Muscle of leg (tissue), 11 donors: Measurements from ENCODE around the gene RNASEH2B. TPM values are rescaled to one million over a fixed set of nuclear protein-coding genes. Genes with fewer than 3 reads are reported as not detected.
A peak's percentile ranks its signal among the peaks of the same experiment; 100 is the strongest.

Source experiments
- DNase-seq: peaks from one replicate; pipeline ENCODE4 v3.0.0; 2013
- H3K27ac ChIP-seq: one replicate; pipeline ENCODE4 v1.5.1; 2013; ENCODE audit warnings: mild to moderate bottlenecking, low read length, control low read depth
- H3K27me3 ChIP-seq: one replicate; pipeline ENCODE4 v1.6.1; 2013; ENCODE audit warnings: low read length; ENCODE audit not compliant: control insufficient read depth, insufficient read depth
- H3K36me3 ChIP-seq: one replicate; pipeline ENCODE4 v1.6.1; 2013; ENCODE audit warnings: low read length; ENCODE audit not compliant: control insufficient read depth, insufficient read depth
- H3K4me1 ChIP-seq: one replicate; pipeline ENCODE4 v1.6.1; 2013; ENCODE audit warnings: low read length; ENCODE audit not compliant: control insufficient read depth, insufficient read depth
- H3K4me3 ChIP-seq: one replicate; pipeline ENCODE4 v1.5.1; 2013; ENCODE audit warnings: low read length, control low read depth
- H3K9me3 ChIP-seq: replicated peaks from 2 replicates; pipeline ENCODE4 v1.6.1; 2013; ENCODE audit warnings: low read depth, low read length; ENCODE audit not compliant: control insufficient read depth
- WGBS: methylation state at CpG from one replicate; pipeline ENCODE4 v1.1.5; 2013; ENCODE audit warnings: missing lambda C conversion rate; ENCODE audit not compliant: insufficient coverage; 5-methylcytosine and 5-hydroxymethylcytosine counted together
- polyA plus RNA-seq, 8 donors: library from polyadenylated mRNA; unstranded; fragments of 120-200 nt; gene quantifications; one replicate each; pipeline versions ENCODE4 v1.2.1 to v1.2.3, GENCODE V29; 2013; ENCODE audit warnings: inconsistent platforms in 1 of 8, low replicate concordance in 1 of 8; ENCODE audit not compliant: insufficient read length in 8 of 8, insufficient read depth in 1 of 8
- total RNA-seq: library from RNA; stranded (reverse); fragments of 120-200 nt; gene quantifications from one replicate; pipeline ENCODE4 v1.2.4, GENCODE V29; 2013

The RNASEH2B gene
- total and polyA plus RNA-seq, 9 donors = 33.9 to 55.4 (median 43.3) TPM

GRCh38 chr13:50951366-50951765 is 41.8 kb downstream of the RNASEH2B start:
- H3K9me3 ChIP-seq = no peaks in the 10 kb centered on the region
- no peaks in the 10 kb centered on the region for H3K4me1 ChIP-seq
- H3K36me3 ChIP-seq = peaks cover 7% of the 10 kb centered on the region
- DNase-seq = peak; percentile 86
- H3K27me3 ChIP-seq = no peaks in the 10 kb centered on the region
- WGBS = 0% methylated on average over 1 of the region's 3 CpGs
- no peak overlapping the region for H3K4me3 ChIP-seq
- no peak overlapping the region for H3K27ac ChIP-seq

- Histone ChIP-seq H3K4me3 (no peak overlapping the region), H3K4me1 (no peaks in the 10 kb centered on the region), H3K27me3 (no peaks in the 10 kb centered on the region), H3K9me3 (no peaks in the 10 kb centered on the region), H3K27ac (no peak overlapping the region), H3K36me3 (peaks cover 4% of the 10 kb centered on the region)
- no peak for DNase-seq
- 92% methylated on average over 4 of the region's 4 CpGs for WGBS
These were observed 45.6 kb downstream of the RNASEH2B start for GRCh38 chr13:50955241-50955640.

GRCh38 chr13:50955798-50956197 is 46.2 kb downstream of the RNASEH2B start:
- no peak for DNase-seq
- Histone ChIP-seq H3K27ac (no peak overlapping the region), H3K4me3 (no peak overlapping the region), H3K27me3 (no peaks in the 10 kb centered on the region), H3K9me3 (no peaks in the 10 kb centered on the region), H3K4me1 (no peaks in the 10 kb centered on the region), H3K36me3 (peaks cover 4% of the 10 kb centered on the region)
- WGBS = no CpG with 5 or more reads among the region's 1 CpG

- no peaks in the 10 kb centered on the region for H3K4me1 ChIP-seq
- peaks cover 4% of the 10 kb centered on the region for H3K36me3 ChIP-seq
- H3K27me3 ChIP-seq = no peaks in the 10 kb centered on the region
- no peak for DNase-seq
- no peak overlapping the region for H3K4me3 ChIP-seq
- H3K9me3 ChIP-seq = no peaks in the 10 kb centered on the region
- no peak overlapping the region for H3K27ac ChIP-seq
- no CpG with 5 or more reads among the region's 2 CpGs for WGBS
These were observed 48.0 kb downstream of the RNASEH2B start for GRCh38 chr13:50957620-50958019.

GRCh38 chr13:50969691-50970090 is 60.1 kb downstream of the RNASEH2B start:
- peak; percentile 43 for DNase-seq
- Histone ChIP-seq H3K27me3 (no peaks in the 10 kb centered on the region), H3K27ac (no peak overlapping the region), H3K9me3 (no peaks in the 10 kb centered on the region), H3K4me1 (no peaks in the 10 kb centered on the region), H3K4me3 (no peak overlapping the region), H3K36me3 (peaks cover 11% of the 10 kb centered on the region)
- WGBS = 52% methylated on average over 9 of the region's 11 CpGs

- H3K27ac ChIP-seq = no peak overlapping the region
- no peak for DNase-seq
- H3K4me3 ChIP-seq = no peak overlapping the region
- no peaks in the 10 kb centered on the region for H3K27me3 ChIP-seq
- no peaks in the 10 kb centered on the region for H3K4me1 ChIP-seq
- peaks cover 17% of the 10 kb centered on the region for H3K36me3 ChIP-seq
- WGBS = no CpG with 5 or more reads among the region's 2 CpGs
- H3K9me3 ChIP-seq = no peaks in the 10 kb centered on the region
These were observed 61.4 kb downstream of the RNASEH2B start for GRCh38 chr13:50970956-50971355.

- DNase-seq = no peak
- no peaks in the 10 kb centered on the region for H3K9me3 ChIP-seq
- 93% methylated on average over 2 of the region's 3 CpGs for WGBS
- no peaks in the 10 kb centered on the region for H3K27me3 ChIP-seq
- H3K4me3 ChIP-seq = no peak overlapping the region
- H3K27ac ChIP-seq = no peak overlapping the region
- H3K4me1 ChIP-seq = no peaks in the 10 kb centered on the region
- peaks cover 15% of the 10 kb centered on the region for H3K36me3 ChIP-seq
These were observed 64.7 kb downstream of the RNASEH2B start for GRCh38 chr13:50974268-50974667.

- no peak overlapping the region for H3K4me3 ChIP-seq
- peak; percentile 58 for DNase-seq
- no peaks in the 10 kb centered on the region for H3K27me3 ChIP-seq
- no peak overlapping the region for H3K27ac ChIP-seq
- H3K4me1 ChIP-seq = no peaks in the 10 kb centered on the region
- H3K9me3 ChIP-seq = no peaks in the 10 kb centered on the region
- peaks cover 11% of the 10 kb centered on the region for H3K36me3 ChIP-seq
These were observed 69.6 kb downstream of the RNASEH2B start for GRCh38 chr13:50979187-50979586.

GRCh38 chr13:50981686-50982085 is 72.1 kb downstream of the RNASEH2B start:
- H3K9me3 ChIP-seq = no peaks in the 10 kb centered on the region
- no peaks in the 10 kb centered on the region for H3K36me3 ChIP-seq
- no peaks in the 10 kb centered on the region for H3K27me3 ChIP-seq
- no peak for DNase-seq
- no peak overlapping the region for H3K4me3 ChIP-seq
- no peak overlapping the region for H3K27ac ChIP-seq
- no peaks in the 10 kb centered on the region for H3K4me1 ChIP-seq
- 80% methylated on average over 1 of the region's 4 CpGs for WGBS

- no peaks in the 10 kb centered on the region for H3K9me3 ChIP-seq
- no peaks in the 10 kb centered on the region for H3K27me3 ChIP-seq
- H3K27ac ChIP-seq = no peak overlapping the region
- H3K36me3 ChIP-seq = no peaks in the 10 kb centered on the region
- no CpG with 5 or more reads among the region's 6 CpGs for WGBS
- H3K4me1 ChIP-seq = peaks cover 37% of the 10 kb centered on the region
- no peak overlapping the region for H3K4me3 ChIP-seq
- DNase-seq = peak; percentile 74
These were observed 79.9 kb downstream of the RNASEH2B start for GRCh38 chr13:50989476-50989875.

- H3K9me3 ChIP-seq = no peaks in the 10 kb centered on the region
- no peaks in the 10 kb centered on the region for H3K36me3 ChIP-seq
- H3K4me3 ChIP-seq = no peak overlapping the region
- no peak overlapping the region for H3K27ac ChIP-seq
- H3K4me1 ChIP-seq = peaks cover 42% of the 10 kb centered on the region
- DNase-seq = no peak
- H3K27me3 ChIP-seq = no peaks in the 10 kb centered on the region
- WGBS = 80% methylated on average over 1 of the region's 11 CpGs
These were observed 80.7 kb downstream of the RNASEH2B start for GRCh38 chr13:50990065-50990817.
